ENCODE data around the gene ICAM1.
"Not testable (repeated sequence)": the region's sequence is repeated elsewhere in the genome, so short reads cannot be mapped to it uniquely, and the experiment has no call there.

Gene ICAM1

GRCh38 chr19:10274589-10274988, 3.7 kb downstream of the ICAM1 start:
- Histone ChIP-seq H3K27ac (no peak overlapping the region), H3K36me3 (replicated peaks) (peaks cover 2% of the 10 kb centered on the region), H3K4me3 (ENCODE audit: low read depth, low read length) (no peak overlapping the region), H3K27me3 (replicated peaks) (no peaks in the 10 kb centered on the region)
- in situ Hi-C loops (cut with HindIII; ENCODE audit: low pct_ligation_motif_present, low sequenced_read_pairs), result no loop called here
- no peak for DNase-seq
- TF ChIP-seq, protein P1, sequence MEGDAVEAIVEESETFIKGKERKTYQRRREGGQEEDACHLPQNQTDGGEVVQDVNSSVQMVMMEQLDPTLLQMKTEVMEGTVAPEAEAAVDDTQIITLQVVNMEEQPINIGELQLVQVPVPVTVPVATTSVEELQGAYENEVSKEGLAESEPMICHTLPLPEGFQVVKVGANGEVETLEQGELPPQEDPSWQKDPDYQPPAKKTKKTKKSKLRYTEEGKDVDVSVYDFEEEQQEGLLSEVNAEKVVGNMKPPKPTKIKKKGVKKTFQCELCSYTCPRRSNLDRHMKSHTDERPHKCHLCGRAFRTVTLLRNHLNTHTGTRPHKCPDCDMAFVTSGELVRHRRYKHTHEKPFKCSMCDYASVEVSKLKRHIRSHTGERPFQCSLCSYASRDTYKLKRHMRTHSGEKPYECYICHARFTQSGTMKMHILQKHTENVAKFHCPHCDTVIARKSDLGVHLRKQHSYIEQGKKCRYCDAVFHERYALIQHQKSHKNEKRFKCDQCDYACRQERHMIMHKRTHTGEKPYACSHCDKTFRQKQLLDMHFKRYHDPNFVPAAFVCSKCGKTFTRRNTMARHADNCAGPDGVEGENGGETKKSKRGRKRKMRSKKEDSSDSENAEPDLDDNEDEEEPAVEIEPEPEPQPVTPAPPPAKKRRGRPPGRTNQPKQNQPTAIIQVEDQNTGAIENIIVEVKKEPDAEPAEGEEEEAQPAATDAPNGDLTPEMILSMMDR (IDR thresholded peaks at IDR 0.05; ENCODE audit: low read depth, low read length, missing control alignments), result no peak

- Histone ChIP-seq H3K36me3 (replicated peaks) (peaks cover 2% of the 10 kb centered on the region), H3K4me3 (ENCODE audit: low read depth, low read length) (no peak overlapping the region), H3K27ac (no peak overlapping the region), H3K27me3 (replicated peaks) (no peaks in the 10 kb centered on the region)
- TF ChIP-seq, protein P1 (IDR thresholded peaks at IDR 0.05; ENCODE audit: low read depth, low read length, missing control alignments), result no peak
- in situ Hi-C loops (cut with HindIII; ENCODE audit: low pct_ligation_motif_present, low sequenced_read_pairs), result no loop called here
- no peak for DNase-seq
These were observed 7.1 kb downstream of the ICAM1 start for GRCh38 chr19:10277795-10278589.

DNA sequence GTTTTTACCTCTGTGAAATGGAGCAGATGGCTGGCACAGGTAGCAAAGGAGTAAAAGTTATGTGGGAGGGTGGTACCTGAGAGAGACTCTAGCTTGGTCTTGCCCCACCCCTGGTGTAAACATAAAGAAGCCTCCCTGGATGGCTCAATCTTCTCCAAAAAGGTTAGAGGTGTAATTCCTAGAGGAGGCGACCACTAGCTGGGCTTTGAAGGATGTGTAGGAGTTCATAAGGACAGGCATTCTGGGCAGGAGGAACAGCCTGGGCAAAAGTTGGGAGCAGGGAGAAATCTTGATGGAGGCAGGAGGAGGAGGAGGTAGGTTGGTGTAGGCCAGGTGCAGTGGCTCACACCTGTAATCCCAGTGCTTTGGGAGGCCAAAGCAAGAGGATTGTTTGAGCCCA, 8.0 kb downstream of the ICAM1 start:
- Histone ChIP-seq H3K4me3 (ENCODE audit: low read depth, low read length) (no peak overlapping the region), H3K36me3 (replicated peaks) (peaks cover 2% of the 10 kb centered on the region), H3K27ac (no peak overlapping the region), H3K27me3 (replicated peaks) (no peaks in the 10 kb centered on the region)
- no peak for DNase-seq
- in situ Hi-C loops (cut with HindIII; ENCODE audit: low pct_ligation_motif_present, low sequenced_read_pairs), result no loop called here
- TF ChIP-seq, protein P1 (IDR thresholded peaks at IDR 0.05; ENCODE audit: low read depth, low read length, missing control alignments), result no peak

GRCh38 chr19:10279737-10280442, 9.0 kb downstream of the ICAM1 start:
- Histone ChIP-seq H3K27ac (no peak overlapping the region), H3K4me3 (ENCODE audit: low read depth, low read length) (no peak overlapping the region), H3K36me3 (replicated peaks) (peaks cover 7% of the 10 kb centered on the region), H3K27me3 (replicated peaks) (no peaks in the 10 kb centered on the region)
- TF ChIP-seq, protein P1 (IDR thresholded peaks at IDR 0.05; ENCODE audit: low read depth, low read length, missing control alignments), result no peak
- in situ Hi-C loops (cut with HindIII; ENCODE audit: low pct_ligation_motif_present, low sequenced_read_pairs), result no loop called here
- DNase-seq, result no peak

- DNase-seq; H3K27me3 ChIP-seq (replicated peaks); H3K27ac ChIP-seq; H3K4me3 ChIP-seq (ENCODE audit: low read depth, low read length); in situ Hi-C loops (cut with HindIII; ENCODE audit: low pct_ligation_motif_present, low sequenced_read_pairs): not testable (repeated sequence)
- peaks cover 16% of the 10 kb centered on the region for H3K36me3 ChIP-seq (replicated peaks)
These were observed 11.1 kb downstream of the ICAM1 start for GRCh38 chr19:10282043-10282442.

DNA sequence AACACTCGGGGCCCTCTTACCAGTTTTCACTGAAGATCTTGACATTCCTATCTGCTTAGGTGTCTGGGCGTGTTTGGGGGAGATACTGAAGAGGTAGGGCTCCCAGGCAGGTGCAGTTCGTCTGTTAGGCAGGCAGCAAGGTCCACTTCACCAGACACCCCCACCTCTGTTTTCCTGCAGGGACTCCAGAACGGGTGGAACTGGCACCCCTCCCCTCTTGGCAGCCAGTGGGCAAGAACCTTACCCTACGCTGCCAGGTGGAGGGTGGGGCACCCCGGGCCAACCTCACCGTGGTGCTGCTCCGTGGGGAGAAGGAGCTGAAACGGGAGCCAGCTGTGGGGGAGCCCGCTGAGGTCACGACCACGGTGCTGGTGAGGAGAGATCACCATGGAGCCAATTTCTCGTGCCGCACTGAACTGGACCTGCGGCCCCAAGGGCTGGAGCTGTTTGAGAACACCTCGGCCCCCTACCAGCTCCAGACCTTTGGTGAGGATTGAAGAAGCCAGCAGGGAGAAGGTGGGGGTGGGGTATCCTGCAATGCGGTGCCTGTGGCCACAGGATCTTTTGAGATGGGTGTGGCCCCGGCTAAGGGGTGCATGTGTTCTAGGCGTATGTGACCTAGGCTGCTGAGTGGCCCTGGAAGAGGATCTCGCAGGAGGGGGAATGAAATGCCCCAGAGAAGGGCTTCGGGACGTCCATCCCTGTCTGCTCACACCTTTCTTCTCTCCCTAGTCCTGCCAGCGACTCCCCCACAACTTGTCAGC, 12.6 kb downstream of the ICAM1 start:
- Histone ChIP-seq H3K27ac (no peak overlapping the region), H3K27me3 (replicated peaks) (no peaks in the 10 kb centered on the region), H3K36me3 (replicated peaks) (peaks cover 16% of the 10 kb centered on the region), H3K4me3 (ENCODE audit: low read depth, low read length) (no peak overlapping the region)
- no peak for DNase-seq
- TF ChIP-seq, protein P1 (IDR thresholded peaks at IDR 0.05; ENCODE audit: low read depth, low read length, missing control alignments), result no peak
- in situ Hi-C loops (cut with HindIII; ENCODE audit: low pct_ligation_motif_present, low sequenced_read_pairs), result no loop called here
